Transverse colon (tissue), 4 donors: ENCODE results near the gene NDN.

Experiments used
- EP300 ChIP-seq: sonication (generic); formaldehyde crosslinking; IDR thresholded peaks from one replicate; pipeline ENCODE4 v1.6.1; 2017; ENCODE audit warnings: antibody characterized with exemption, low read depth
- POLR2A ChIP-seq: fragments of 450-650 bp; IDR thresholded peaks from one replicate; pipeline ENCODE4 v1.6.1; 2016; ENCODE audit warnings: antibody characterized with exemption, mild to moderate bottlenecking, moderate library complexity
- POLR2AphosphoS5 ChIP-seq, 3 donors: sonication (generic); formaldehyde crosslinking; IDR thresholded peaks; one replicate each; pipeline ENCODE4 v1.6.1; 2016; ENCODE audit warnings: antibody characterized with exemption in 3 of 3
- TF ChIP-seq, protein P1 (sequence below), 5 experiments: fragments of 200-600 bp in 3 of 5; fragments of 450-650 bp in 2 of 5; sonication (generic) in 3 of 5; IDR thresholded peaks; 1 replicate in 2 of 5; 2 replicates in 3 of 5; pipeline ENCODE4 v1.5.1; 2016 to 2017; ENCODE audit warnings: antibody characterized with exemption in 5 of 5, inconsistent platforms in 3 of 5, mild to moderate bottlenecking in 2 of 5, moderate library complexity in 1 of 5

DNA sequence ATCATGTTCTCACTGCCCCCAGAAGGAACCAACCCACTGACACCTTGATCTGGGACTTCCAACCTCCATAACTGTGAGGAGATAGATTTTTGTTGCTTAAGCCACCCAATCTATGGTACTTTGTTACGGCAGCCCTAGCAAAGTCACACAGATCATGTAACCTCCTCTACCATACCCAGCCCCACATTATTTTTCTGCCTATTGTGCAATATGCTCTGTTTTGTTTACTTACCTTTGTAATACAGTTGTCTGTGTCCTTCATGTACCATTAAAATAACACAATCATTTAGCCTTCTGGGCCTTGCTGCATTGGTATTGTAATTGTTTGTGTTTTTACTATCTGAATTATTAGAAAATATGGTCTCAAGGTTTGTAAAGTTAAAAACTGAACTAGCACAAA, 16.1 kb downstream of the NDN start:
- TF ChIP-seq, protein P1, sequence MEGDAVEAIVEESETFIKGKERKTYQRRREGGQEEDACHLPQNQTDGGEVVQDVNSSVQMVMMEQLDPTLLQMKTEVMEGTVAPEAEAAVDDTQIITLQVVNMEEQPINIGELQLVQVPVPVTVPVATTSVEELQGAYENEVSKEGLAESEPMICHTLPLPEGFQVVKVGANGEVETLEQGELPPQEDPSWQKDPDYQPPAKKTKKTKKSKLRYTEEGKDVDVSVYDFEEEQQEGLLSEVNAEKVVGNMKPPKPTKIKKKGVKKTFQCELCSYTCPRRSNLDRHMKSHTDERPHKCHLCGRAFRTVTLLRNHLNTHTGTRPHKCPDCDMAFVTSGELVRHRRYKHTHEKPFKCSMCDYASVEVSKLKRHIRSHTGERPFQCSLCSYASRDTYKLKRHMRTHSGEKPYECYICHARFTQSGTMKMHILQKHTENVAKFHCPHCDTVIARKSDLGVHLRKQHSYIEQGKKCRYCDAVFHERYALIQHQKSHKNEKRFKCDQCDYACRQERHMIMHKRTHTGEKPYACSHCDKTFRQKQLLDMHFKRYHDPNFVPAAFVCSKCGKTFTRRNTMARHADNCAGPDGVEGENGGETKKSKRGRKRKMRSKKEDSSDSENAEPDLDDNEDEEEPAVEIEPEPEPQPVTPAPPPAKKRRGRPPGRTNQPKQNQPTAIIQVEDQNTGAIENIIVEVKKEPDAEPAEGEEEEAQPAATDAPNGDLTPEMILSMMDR (IDR thresholded peaks at IDR 0.05), result no peak
- TF ChIP-seq EP300 (no peak), POLR2A (no peak), POLR2AphosphoS5 (IDR thresholded peaks at IDR 0.05) (no peak)
